Measurements from ENCODE around the gene KRTAP4-1. TPM values are rescaled to one million over a fixed set of nuclear protein-coding genes. Genes with fewer than 3 reads are reported as not detected.
"Not testable (repeated sequence)": the region's sequence is repeated elsewhere in the genome, so short reads cannot be mapped to it uniquely, and the experiment has no call there.

The KRTAP4-1 gene
- total RNA-seq, result not detected
- long read RNA-seq, result 0 reads

DNA sequence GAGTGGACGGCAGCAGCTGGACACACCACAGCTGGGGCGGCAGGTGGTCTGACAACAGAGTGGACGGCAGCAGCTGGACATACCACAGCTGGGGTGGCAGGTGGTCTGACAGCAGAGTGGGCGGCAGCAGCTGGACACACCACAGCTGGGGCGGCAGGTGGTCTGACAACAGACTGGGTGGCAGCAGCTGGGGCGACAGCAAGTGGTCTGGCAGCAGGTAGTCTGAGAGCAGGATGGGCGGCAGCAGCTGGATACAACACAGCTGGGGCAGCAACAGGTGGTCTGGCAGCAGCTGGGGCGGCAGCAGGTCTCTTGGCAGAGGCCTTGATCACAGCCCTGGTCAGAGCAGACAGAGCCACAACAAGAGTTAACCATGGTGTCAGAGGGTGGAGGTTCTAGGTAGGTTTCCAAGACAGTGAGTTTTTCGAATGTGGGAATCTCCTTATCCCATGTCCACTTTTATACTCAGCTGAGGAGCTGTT, at the start of gene KRTAP4-1:
KRTAP4-1 (minus strand) TSS at position 432 of the 482 bp plus-strand sequence; CDS start at position 375, 57 bp downstream.
- DNase-seq (peak; percentile 37), ATAC-seq (no peak)
- no peak within 1 kb of the TSS for H3K27ac ChIP-seq
- no peak within 1 kb of the TSS for H3K4me3 ChIP-seq
- TF ChIP-seq, protein P1, sequence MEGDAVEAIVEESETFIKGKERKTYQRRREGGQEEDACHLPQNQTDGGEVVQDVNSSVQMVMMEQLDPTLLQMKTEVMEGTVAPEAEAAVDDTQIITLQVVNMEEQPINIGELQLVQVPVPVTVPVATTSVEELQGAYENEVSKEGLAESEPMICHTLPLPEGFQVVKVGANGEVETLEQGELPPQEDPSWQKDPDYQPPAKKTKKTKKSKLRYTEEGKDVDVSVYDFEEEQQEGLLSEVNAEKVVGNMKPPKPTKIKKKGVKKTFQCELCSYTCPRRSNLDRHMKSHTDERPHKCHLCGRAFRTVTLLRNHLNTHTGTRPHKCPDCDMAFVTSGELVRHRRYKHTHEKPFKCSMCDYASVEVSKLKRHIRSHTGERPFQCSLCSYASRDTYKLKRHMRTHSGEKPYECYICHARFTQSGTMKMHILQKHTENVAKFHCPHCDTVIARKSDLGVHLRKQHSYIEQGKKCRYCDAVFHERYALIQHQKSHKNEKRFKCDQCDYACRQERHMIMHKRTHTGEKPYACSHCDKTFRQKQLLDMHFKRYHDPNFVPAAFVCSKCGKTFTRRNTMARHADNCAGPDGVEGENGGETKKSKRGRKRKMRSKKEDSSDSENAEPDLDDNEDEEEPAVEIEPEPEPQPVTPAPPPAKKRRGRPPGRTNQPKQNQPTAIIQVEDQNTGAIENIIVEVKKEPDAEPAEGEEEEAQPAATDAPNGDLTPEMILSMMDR (IDR thresholded peaks at IDR 0.05), result no peak
- H3K4me1 ChIP-seq, result no peaks in the 10 kb centered on the region
- intact Hi-C loops (cut with DNase I), result no loop called here
- H3K9me3 ChIP-seq, result no peaks in the 10 kb centered on the region
- H3K36me3 ChIP-seq, result no peaks in the 10 kb centered on the region
- H3K27me3 ChIP-seq (ENCODE audit: low read depth), result no peaks in the 10 kb centered on the region

DNA sequence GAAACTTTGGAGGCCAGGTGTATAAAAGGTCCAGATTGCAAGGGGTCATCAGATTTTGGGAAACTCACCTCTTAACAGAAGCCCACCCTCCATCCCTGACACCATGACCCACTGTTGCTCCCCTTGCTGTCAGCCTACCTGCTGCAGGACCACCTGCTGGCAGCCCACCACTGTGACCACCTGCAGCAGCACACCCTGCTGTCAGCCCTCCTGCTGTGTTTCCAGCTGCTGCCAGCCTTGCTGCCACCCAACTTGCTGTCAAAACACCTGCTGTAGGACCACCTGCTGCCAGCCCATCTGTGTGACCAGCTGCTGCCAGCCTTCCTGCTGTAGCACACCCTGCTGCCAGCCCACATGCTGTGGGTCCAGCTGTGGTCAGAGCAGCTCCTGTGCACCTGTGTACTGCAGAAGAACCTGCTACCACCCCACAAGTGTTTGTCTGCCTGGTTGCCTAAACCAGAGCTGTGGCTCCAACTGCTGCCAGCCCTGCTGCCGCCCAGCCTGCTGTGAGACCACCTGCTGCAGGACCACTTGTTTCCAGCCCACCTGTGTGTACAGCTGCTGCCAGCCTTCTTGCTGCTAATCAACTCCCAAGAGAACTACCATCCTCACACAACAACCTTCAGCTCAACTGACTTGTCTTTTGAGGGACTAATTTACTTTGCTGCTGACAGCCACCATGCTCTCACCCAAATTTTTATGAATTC, 47.8 kb upstream of the KRTAP4-1 start, which contains the start of gene KRTAP9-3:
KRTAP9-3 (plus strand) TSS at position 51 of the 707 bp plus-strand sequence; CDS start at position 104, 53 bp downstream.
- H3K36me3 ChIP-seq; ATAC-seq; H3K4me1 ChIP-seq; H3K9me3 ChIP-seq; H3K4me3 ChIP-seq; H3K27ac ChIP-seq; intact Hi-C loops (cut with DNase I); DNase-seq: not testable (repeated sequence)
- peaks cover 16% of the 10 kb centered on the region for H3K27me3 ChIP-seq (ENCODE audit: low read depth)

DNA sequence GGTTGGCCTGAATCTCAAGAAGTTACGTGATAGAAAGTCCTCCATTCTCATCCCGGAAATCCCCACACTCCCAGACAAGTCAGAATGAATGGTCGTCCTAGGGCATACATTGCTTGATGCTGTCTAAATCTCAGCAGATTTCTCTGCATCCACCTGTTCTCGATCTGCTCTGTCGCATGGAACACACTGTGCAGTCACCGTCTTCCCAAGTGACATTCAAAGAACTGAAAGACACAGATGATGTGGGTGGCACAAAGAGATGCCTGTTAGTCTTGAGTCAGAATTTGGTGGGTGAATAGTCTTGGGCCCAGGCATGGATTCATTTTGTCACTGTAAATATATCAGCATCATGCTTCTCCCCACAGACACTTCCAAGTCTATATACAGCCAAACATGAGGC, 47.0 kb upstream of the KRTAP4-1 start:
- Histone ChIP-seq H3K4me3 (no peak overlapping the region), H3K27me3 (ENCODE audit: low read depth) (peaks cover 16% of the 10 kb centered on the region), H3K4me1 (no peaks in the 10 kb centered on the region), H3K9me3 (no peaks in the 10 kb centered on the region), H3K36me3 (no peaks in the 10 kb centered on the region), H3K27ac (no peak overlapping the region)
- TF ChIP-seq, protein P1 (IDR thresholded peaks at IDR 0.05), result no peak
- DNase-seq, result no peak
- intact Hi-C loops (cut with DNase I), result no loop called here
- no peak for ATAC-seq

DNA sequence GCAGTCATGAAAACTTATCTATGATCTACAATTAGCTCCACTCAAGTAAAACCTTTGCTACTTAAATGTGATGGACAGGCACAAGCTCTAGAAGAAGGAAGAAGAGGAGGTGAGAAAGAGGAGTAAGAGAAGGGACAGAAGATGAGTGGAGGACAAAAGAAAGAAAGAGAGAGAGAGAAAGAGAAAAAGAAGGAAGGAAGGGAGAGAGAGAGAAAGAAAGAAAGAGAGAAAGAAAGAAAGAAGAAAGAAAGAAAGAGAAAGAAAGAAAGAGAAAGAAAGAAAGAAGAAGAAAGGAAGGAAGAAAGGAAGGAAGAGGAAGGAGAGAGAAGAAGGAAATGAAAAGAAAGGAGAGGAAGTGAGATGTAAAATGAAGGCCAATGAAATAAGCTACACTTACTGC, 45.4 kb upstream of the KRTAP4-1 start:
- TF ChIP-seq, protein P1 (IDR thresholded peaks at IDR 0.05), result no peak
- ATAC-seq (no peak), DNase-seq (no peak)
- H3K4me3 ChIP-seq, result no peak overlapping the region
- H3K4me1 ChIP-seq, result no peaks in the 10 kb centered on the region
- H3K27ac ChIP-seq, result no peak overlapping the region
- H3K9me3 ChIP-seq, result no peaks in the 10 kb centered on the region
- intact Hi-C loops (cut with DNase I), result no loop called here
- H3K27me3 ChIP-seq (ENCODE audit: low read depth), result peaks cover 16% of the 10 kb centered on the region
- no peaks in the 10 kb centered on the region for H3K36me3 ChIP-seq

DNA sequence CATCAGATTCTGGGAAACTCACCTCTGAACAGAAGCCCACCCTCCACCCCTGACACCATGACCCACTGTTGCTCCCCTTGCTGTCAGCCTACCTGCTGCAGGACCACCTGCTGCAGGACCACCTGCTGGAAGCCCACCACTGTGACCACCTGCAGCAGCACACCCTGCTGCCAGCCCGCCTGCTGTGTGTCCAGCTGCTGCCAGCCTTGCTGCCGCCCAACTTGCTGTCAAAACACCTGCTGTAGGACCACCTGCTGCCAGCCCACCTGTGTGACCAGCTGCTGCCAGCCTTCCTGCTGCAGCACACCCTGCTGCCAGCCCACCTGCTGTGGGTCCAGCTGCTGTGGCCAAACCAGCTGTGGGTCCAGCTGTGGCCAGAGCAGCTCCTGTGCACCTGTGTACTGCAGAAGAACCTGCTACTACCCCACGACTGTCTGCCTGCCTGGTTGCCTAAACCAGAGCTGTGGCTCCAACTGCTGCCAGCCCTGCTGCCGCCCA, 41.9 kb upstream of the KRTAP4-1 start, which contains the start of gene KRTAP9-2:
KRTAP9-2 (plus strand) TSS at position 51 of the 498 bp plus-strand sequence; CDS start at position 58, 7 bp downstream.
- H3K27ac ChIP-seq; H3K4me1 ChIP-seq; intact Hi-C loops (cut with DNase I); H3K27me3 ChIP-seq (ENCODE audit: low read depth); H3K36me3 ChIP-seq; H3K4me3 ChIP-seq; DNase-seq; ATAC-seq; H3K9me3 ChIP-seq: not testable (repeated sequence)

DNA sequence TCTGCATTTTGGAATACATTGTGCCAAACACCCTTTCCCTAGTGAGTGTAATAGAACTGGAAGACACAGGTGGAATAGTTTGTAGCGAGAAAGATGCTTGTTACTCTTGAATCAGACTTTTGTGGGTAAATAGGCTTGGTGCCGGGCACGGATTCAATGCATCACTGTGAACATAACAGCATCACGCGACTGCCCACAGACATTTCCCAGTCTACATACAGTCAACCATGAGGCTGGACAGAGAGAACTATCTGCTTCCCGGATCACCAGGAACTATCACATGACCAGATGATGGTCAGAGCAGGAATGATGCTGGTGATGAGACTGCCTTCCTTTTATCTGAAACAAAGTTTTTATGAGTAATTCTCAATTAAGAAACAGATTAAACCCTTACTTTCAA, 41.3 kb upstream of the KRTAP4-1 start:
- intact Hi-C loops (cut with DNase I), result no loop called here
- TF ChIP-seq, protein P1 (IDR thresholded peaks at IDR 0.05), result no peak
- ATAC-seq, result no peak
- H3K4me1 ChIP-seq, result no peaks in the 10 kb centered on the region
- no peaks in the 10 kb centered on the region for H3K9me3 ChIP-seq
- DNase-seq, result no peak
- H3K27me3 ChIP-seq (ENCODE audit: low read depth), result peaks cover 7% of the 10 kb centered on the region
- H3K4me3 ChIP-seq, result no peak overlapping the region
- H3K27ac ChIP-seq, result no peak overlapping the region
- H3K36me3 ChIP-seq, result no peaks in the 10 kb centered on the region
